ENCODE measurements around the gene AKT1S1.
A peak's percentile ranks its signal among the peaks of the same experiment; 100 is the strongest.

The AKT1S1 gene

DNA sequence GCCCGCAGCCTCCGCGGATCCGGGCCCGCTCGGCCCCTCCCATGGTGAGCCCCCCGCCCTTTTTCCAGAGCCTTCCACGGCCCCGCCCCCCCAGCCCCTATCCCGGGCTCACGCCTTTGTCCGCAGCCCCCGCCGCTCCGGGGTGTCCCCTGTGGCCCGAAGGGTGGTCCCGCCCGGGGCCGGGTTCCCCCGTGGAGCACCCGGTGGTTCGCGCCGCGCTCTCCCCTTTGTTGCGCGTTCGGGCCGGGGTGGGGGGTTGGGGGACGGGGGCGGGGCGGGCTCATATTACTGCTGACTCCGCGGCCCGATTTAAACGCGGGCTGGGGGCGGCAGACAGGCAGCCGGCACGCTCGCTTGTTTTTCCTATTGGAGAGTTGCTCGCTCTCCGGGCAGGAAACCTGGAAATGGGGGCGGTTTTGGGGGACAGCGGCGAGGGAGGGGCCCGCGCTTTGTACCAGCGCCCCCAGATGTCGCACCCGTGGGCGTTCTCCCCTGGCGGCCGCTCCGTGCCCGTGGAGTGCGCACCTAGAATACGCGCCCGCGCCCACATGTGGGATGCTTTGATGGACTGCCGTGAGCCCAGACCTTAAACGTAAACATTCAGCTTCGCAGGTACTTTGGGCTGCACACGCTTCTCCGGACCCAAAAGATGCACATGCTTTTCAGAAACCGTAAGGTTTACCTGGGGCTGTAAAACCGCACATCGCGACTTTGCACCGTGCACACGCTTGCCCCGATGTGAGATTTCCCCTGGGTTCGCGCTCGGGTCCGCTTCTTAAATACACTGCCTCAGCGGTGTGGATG is 25.5 kb downstream of the AKT1S1 start:
- DNase-seq, result no peak

DNA sequence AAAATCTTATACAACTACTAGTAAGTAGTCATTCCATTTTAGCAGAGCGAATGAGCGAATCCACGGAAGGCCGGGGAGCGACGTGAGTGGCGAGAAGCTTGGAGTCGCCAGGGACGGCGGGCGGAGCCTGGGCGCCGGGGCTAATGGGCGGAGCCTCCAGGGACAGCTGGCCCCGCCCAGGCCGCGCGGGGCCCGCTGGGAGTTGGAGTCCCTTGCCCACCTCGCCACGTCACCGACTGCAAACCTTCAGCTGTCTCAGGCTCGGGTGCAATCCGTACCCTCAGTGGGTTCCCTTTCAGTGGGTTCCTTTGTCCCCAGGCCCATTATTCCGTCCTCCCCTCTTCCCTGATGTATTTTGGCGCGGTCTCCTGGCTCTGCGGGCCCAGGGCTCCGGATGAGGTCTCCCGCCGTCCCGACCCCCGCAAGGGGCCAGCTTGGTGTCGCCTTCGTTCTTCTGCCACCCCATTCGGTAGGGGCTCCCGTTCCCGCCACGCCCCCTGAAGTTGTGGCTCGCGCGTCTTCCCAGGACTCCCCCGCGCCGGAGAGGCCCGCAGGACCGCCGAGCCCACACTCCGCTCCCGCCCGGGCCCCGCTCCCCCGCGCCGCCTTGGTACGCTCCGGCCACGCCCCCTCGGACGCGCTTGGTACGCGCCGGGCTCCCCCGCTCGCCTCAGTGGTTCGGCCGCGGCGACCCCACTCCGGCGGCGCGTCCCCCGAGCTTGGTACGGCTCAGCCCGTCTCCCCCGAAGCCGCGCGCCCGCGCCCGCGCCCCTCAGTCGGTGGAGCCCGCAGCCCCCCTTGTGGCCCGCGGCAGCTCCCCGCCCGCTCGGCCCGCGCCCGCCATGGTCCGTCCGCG is 26.4 kb downstream of the AKT1S1 start, which contains the start of gene PTOV1:
Gene PTOV1, plus strand, starts transcription at position 673 of the 856 bp plus-strand sequence.
- DNase-seq, result peak; percentile 86

DNA sequence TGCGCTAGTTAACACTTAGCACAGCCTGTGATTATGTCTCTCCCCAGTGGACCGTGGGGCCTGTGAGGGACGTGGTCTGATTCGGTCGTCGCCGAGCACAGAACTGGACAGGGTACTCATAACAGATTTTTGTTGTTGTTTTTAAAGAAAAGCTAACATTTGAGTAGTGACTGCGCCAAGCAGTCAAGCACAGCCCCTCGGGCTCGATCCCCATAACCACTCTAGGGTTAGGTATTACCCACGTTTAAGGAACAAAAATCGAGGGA is 27.0 kb downstream of the AKT1S1 start:
- no peak for DNase-seq

DNA sequence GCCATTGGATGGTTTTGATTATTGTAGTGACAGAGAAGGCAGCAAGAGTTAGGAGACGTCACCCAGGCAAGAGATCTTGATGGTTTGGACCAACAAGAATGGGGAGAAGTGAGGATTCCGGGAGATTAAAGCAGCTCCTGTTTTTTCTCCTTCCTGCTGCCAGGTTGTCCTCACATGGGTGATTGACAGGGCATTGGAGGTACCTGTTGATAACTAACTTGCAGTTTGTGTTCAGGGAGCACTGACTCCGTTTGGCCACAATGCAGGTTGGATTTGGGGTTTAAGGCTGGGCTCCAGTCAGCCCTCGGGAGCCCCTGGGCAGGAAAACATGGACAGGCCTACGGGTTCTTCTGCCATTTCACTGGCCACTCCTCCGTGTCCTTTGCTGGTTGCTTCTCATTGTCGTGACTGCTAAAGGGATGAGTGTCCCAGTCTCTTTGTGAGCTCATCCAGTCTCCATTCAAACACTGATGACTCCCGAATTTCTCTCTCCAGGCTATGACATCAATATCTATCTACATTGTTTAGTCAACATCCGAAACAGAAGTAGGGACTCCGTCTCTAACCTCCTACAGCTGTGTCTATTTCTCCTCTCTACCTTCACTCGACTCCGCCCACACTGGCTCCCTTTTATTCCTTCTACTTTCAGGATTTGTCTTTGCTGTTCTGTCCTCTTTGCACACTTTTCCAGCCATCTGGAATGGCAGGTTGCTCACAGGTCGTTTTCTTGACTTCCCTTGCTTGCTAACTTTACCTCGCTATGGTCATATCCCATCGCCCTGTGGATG is 27.5 kb downstream of the AKT1S1 start:
- DNase-seq, result no peak

DNA sequence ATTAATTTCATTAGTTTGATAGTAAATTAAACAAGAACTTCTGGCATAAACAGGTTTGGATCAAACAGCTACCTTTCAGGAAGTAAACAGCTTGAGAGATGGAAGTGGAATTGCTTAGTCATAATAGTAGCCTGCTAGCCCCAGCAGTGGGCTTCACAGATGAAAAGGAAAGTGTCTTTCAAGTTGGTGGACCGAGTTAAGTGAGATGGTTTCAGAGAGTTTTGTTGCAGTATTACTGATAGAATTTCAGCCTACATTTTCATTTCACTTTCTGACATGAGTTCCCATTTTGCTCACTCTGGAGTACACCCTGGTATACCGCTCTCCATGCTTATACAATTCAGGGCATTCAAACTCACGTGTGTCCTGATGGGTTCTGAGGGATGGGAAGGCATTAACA is 28.2 kb downstream of the AKT1S1 start:
- DNase-seq, result no peak

DNA sequence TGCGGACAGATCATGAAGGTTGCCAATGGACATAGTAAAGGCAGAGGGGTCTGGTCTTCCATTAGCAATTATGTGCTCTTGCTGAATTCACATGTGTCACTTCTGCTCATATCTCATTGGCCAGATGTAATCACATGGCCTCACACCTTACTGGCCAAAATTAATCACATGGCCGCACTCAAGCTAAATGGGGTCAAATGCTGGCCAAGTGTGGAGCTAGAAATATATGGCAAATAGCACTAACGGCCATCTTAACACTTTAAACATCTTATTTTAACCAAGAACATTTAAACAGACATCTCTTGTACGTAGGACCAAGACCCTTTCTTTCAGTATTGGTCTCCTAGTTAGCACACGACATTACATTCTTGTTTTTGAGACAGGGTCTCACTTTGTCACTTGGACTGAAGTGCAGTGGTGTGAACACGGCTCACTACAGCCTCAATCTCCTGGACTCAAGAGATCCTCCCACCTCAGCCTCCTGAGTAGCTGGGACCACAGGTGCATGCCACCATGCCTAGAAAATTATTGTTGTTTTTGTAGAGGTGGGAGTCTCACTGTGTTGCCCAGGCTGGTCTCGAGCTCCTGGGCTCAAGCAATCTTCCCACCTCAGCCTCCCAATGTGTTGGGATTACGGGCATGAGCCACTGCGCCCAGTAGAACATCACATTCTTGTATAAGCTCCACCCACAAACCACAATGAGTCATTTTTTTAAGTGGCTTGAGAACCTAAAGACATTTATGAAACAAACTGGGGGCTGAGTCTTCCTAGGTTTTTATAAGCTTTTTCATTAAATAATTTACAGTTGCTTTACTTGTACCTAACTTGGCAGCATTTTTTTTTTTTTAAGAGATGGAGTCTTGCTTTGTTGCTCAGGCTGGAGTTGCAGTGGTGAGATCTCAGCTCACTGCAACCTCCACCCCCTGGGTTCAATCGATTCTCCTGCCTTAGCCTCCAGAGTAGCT is 29.1 kb downstream of the AKT1S1 start:
- DNase-seq, result no peak

DNA sequence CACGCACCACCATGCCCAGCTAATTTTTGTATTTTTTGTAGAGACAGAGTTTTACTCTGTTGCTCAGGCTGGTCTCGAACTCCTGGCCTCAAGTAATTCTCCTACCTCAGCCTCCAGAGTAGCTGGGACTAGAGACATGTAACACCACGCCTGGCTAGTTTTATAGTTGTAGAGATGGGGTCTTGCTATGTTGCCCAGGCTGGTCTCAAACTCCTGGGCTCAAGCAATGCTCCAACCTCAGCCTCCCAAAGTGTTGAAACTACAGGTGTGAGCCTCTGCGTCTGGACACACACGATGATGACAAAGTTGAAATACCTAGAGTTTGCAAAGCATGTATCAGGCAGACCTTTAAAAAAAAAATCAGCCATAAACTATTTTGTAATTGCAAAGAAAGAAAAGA is 30.7 kb downstream of the AKT1S1 start:
- no peak for DNase-seq

DNA sequence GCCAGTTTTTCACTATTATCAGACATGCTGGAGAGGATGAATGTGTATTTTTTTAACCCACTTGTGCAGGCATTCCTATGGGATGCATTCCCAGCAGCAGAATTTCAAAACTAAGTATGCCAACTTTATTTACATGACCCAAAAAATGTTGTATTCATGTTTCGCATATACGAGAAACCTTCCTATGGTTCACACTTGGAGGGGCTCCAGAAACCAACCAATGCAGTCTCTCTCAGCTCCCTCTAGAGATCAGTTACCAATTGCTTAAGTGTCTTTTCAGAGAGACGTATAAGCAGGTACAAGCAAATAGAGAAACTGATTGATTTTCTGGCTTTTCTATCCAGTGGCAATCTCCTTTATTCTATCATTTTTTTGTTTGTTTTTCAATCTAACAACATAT is 31.7 kb downstream of the AKT1S1 start:
- DNase-seq, result no peak

DNA sequence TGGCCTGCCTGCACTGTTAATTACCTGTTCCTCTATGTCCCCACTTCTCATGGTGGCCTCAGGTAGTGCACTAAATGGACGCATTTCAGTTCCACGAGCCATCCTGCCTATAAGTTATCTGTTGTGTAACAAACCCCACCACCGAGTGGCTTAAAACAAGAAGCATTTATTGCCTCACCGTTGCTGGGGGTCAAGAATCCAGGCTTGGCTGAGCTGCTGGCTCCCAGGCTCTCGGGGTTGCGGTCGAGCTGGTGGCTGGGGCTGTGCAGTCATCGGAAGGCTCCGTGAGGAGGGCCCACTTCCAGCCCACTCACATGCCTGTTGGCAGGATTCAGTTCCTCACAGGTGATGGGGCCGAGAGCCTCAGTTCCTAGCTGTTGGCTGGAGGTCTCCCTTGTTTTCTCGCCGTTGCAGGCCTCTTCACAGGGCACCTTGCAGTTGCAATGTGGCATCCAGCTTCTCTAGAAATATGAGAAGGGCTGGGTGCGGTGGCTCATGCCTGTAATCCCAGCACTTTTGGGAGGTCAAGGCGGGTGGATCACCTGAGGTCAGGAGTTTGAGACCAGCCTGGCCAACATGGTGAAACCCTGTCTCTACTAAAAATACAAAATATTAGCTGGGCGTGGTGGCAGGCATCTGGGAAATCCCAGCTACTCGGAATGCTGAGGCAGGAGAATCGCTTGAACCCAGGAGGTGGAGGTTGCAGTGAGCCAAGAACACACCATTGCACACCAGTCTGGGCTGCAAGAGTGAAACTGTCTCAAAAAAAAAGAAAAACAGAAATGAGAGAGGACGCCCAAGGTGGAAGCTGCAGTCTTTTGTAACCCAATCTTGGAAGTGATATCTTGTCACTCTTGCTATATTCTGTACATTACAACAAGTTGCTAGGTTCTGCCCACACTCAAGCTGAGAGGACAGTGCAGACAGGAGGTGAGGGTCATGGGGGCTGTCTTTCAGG is 32.7 kb downstream of the AKT1S1 start:
- no peak for DNase-seq

DNA sequence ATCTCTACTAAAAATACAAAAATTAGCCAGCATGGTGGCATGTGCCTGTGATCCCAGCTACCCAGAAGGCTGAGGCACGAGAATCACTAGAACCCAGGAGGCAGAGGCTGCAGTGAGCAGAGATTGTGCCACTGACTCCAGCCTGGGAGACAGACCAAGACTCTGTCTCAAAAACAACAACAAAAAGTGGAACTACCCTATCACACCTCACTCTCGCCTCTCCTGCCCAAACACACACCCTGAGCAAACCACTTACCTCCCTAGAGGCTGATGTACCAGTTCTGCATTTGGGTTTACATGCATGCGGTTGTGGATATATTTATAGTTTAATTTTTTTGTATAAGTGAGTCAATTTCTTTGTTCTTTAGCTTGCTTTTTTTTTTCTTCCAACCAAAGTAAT is 33.9 kb downstream of the AKT1S1 start:
- DNase-seq, result no peak

DNA sequence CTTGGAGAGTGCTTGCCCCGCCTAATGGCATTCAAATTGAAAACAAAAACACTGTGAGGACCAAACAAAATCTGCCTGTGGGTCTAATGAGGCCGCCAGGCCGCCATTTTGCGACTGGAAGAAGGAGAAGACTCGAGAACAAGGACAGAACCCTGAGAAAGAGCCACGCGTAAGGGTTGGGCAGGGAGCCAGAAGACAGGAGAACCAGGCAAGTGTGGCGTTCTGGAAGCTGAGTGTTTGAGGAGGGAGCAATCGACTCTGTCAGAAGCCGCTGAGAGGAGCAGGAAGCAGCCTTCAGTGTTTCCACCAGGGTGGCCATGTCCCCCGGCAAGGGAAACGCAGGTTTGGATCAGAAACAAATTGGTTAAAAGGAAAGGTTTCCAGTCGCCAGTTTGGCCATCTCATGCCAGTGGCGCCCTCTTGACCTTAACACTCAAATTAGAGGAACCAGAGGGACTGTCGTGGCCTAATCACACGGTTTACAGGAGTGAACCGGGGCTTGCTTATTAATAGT is 36.4 kb downstream of the AKT1S1 start:
- DNase-seq, result no peak

DNA sequence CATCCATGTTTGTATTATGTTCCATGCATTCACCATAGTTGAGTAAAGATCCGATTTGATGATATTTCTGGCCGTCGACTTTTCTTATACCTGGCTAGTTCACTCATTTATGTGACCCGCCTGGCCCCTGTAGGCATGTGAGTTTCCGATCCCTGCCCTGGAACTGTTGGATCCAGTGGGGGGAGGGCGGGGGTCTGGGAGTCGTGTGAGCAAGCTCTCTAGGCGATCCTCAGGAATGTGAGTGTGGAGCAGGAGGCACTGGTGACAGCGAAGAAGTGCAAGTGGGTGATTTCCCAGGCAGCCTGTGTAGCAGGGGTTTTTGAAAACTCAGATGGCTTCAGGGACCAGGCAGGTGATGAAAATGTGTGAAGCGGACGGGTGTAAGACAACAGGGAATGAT is 36.8 kb downstream of the AKT1S1 start:
- no peak for DNase-seq

DNA sequence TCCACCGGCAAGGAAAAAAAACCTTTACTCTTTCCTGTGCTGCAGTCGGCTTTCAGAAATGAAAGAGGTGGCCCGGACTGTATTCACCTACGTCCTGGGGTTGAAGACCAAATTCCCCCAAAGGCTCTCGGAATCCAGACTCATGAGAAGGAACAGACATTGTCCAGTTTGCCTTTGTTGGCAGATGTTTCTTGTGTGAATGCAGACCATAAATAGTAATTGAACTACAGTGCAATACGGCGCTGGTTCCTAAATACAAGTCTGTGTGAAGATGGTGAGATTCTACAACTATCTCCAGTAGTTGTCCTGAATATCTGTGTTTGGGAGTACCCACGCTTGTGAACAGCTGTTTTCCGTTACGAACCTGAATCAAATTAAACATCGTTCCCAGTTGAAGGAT is 37.4 kb downstream of the AKT1S1 start:
- DNase-seq, result no peak

DNA sequence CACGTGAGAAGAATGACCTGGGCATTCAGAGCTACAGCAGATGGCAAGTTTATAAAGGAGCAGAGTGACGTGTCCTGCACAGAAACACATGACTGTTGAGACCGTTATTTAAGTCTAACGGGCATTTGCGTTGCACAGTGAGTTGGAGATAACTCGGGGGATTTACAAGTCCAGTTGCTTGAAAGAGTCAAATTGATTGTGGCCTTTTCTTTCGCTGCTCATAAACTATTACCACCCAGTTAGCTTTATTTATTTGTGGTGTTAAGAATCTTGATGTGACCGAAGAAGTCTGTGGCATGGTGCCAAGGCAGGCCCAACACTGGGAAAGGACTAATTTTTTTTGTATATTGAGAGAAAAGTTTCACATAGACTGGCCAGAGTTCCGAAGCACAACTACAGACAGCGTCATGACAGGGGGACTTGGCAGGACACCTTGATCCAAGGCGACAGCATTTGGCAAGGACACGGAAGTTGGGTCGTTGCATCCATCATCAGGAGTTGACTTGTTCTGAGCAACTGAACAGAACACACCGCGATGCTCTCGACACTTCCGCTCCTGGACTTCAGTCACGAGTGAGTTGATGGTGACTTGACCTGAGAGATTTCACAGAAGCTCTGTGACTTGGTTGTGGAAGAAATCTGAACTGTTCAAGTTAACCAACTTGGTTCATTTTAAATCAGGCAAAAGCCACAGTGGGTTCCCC is 38.1 kb downstream of the AKT1S1 start:
- DNase-seq, result no peak

DNA sequence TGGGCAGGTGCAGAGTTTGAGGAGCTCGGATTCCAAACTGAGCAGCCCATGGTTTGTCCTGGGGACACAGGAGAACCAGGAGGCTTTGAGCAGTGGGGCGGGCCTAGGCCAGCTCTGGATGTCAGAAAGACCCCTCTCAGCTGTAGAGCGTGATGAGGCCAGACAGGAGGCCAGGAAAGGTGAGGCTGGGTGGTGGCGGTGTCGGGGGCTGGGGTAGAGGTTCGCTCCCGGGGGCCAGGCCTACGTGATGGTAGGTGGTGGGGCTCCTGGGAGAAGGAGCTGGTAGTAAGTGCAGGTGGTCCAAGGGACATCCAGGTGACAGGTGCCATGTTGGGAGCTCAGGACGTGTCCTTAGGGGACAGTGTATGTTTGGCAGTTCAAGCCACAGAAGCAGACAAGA is 39.7 kb downstream of the AKT1S1 start:
- no peak for DNase-seq

DNA sequence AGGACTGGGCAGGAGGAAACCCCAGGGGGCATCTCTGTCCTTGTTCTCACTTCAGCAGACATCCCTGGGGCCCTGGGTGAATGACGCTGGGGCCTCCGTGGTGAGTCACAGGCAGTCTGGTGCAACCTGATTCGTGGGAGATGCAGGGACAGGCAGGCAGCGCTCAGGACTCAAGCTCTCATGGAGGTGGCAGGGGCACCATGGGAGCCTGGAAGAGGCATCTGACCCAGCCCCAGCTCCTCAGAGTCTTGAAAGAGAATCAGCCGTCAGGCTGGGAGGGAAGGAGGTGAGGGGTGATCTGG is 40.2 kb downstream of the AKT1S1 start:
- no peak for DNase-seq

DNA sequence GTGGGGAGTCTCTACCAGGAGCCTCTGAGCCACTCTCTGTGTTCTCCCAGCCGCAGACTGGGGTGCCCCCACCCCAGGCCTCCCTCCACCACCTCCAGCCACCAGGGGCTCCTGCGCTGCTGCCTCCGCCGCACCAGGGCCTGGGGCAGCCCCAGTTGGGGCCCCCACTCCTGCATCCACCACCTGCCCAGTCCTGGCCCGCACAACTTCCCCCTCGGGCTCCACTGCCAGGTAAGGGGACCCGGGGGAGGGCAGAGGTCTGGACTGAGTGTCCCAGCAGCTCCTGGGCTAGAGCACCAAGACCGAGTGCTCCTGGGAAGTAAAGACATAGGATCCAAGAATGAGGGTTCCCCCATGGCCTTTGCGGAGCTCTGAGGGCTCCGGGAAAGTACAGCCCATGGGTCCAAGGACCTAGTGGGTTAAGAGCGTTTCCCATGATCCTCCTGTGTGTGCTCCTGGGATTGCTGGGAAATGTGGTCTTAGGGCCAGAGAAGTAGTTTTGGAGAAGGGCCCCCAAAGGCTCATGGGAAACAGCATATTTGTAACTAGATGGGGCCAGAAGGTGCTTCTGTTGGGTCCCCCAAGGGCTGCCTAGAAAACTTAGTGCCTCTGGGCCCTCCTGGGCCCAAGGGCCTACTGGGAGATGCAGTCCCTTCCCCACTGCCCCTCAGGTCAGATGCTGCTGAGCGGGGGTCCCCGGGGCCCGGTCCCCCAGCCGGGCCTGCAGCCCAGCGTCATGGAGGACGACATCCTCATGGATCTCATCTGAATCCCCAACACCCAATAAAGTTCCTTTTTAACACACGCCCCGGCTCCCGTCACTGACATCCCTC is 40.8 kb downstream of the AKT1S1 start:
- DNase-seq, result no peak

DNA sequence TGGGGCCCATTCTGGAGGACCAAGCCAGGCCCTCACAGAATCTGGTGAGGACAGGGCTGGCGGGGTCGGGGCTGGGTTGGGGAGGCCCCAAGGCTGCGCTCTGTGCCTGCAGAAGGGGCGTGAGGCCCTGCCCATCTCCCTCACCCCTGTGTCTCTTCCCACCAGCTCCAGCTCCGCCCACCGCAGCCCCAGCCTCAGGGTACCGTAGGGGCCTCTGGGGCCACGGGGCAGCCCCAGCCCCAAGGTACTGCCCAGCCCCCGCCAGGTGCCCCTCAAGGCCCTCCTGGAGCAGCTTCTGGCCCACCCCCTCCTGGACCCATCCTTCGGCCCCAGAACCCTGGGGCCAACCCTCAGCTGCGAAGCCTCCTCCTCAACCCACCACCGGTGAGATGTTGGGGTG is 41.6 kb downstream of the AKT1S1 start:
- no peak for DNase-seq

DNA sequence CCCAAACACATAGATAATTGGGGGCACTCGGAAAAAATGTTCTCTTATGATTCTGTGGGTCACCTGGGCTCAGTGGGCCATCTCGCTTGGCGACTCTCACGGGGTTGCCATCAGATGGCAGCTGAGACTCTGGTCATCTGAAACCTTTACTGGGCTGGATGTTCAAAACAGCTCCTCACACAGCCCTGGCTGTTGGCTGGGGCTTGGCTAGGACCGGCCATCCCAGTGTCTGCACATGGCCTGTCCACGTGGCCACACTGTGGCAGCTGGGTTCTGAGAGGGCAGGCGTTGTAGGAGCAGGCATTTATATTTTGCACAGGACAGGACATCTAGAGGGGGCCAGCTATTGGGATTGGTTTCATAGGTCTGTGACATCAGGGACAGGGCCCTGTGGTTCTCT is 43.6 kb downstream of the AKT1S1 start:
- DNase-seq, result no peak

DNA sequence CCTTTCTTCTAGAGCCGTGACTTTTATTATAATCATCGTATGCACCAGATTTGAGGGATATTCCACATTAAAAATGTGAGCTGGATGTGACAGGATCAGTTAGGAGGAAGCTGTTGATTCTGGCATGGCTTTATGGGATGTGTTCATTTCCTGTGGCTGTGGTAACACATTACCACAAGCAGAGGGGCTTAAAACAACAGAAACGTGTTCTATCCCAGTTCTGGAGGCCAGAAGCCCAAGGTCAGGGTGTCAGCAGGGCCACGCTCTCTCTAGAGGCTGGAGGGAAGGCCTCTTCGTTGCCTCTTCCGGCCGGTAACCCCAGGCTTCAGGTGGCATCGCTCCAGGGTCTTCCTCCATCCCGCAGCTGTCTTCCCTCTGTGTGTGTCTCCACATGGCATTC is 44.6 kb downstream of the AKT1S1 start:
- DNase-seq, result no peak
